K562 (cell line): ENCODE measurements around the gene FSCN2. TPM values are rescaled to one million over a fixed set of nuclear protein-coding genes. Genes with fewer than 3 reads are reported as not detected.
A peak's percentile ranks its signal among the peaks of the same experiment; 100 is the strongest.

Experiments used
- BHLHE40 ChIP-seq: IDR thresholded peaks from 2 replicates; pipeline ENCODE4 v1.6.1; 2011; ENCODE audit warnings: low read length, improper control_type of control experiment
- ELF1 ChIP-seq: fragments of 200-800 bp; sonication (Bioruptor generic); IDR thresholded peaks from 2 replicates; pipeline ENCODE4 v1.6.1; 2016; ENCODE audit warnings: missing genetic modification characterization, missing compliant biosample characterization
- EP300 ChIP-seq: IDR thresholded peaks from 2 replicates; pipeline ENCODE4 v1.6.1; 2012; ENCODE audit warnings: low read length, improper control_type of control experiment
- FIP1L1 ChIP-seq: fragments of 200-400 bp; formaldehyde crosslinking; IDR thresholded peaks from 2 replicates; pipeline ENCODE4 v1.6.1; 2018; ENCODE audit warnings: mild to moderate bottlenecking, low read depth, low read length; ENCODE audit not compliant: poor library complexity, severe bottlenecking
- KHSRP ChIP-seq: fragments of 450-650 bp; IDR thresholded peaks from 2 replicates; pipeline ENCODE4 v1.6.1; 2017
- MAFF ChIP-seq: IDR thresholded peaks from 2 replicates; pipeline ENCODE4 v1.6.1; 2012; ENCODE audit warnings: low read length, improper control_type of control experiment
- MXI1 ChIP-seq: IDR thresholded peaks from 2 replicates; pipeline ENCODE4 v1.6.1; 2011; ENCODE audit warnings: low read depth, mild to moderate bottlenecking, improper control_type of control experiment, low read length
- PHF8 ChIP-seq: fragments of 200-600 bp; sonication (generic); IDR thresholded peaks from 2 replicates; pipeline ENCODE4 v1.6.1; 2012; ENCODE audit warnings: mixed run types, mild to moderate bottlenecking, inconsistent platforms, low read length, moderate library complexity, borderline replicate concordance
- RBM14 ChIP-seq: fragments of 200-400 bp; formaldehyde crosslinking; IDR thresholded peaks from 2 replicates; pipeline ENCODE4 v1.6.1; 2018; ENCODE audit warnings: low read depth, mild to moderate bottlenecking, low read length, moderate library complexity, borderline replicate concordance; ENCODE audit not compliant: insufficient read depth
- SMAD3 ChIP-seq: fragments of 450-650 bp; formaldehyde crosslinking; conservative IDR thresholded peaks from 2 replicates; pipeline ENCODE4 v1.4.0; 2020; ENCODE audit warnings: mild to moderate bottlenecking
- SMAD4 ChIP-seq: fragments of 250-450 bp; sonication (Bioruptor Pico); conservative IDR thresholded peaks from 2 replicates; pipeline ENCODE4 v1.8.0; 2021; ENCODE audit warnings: inconsistent platforms, mild to moderate bottlenecking, moderate library complexity
- TAF9B ChIP-seq: fragments of 450-650 bp; IDR thresholded peaks from 2 replicates; pipeline ENCODE4 v1.6.1; 2018; ENCODE audit warnings: mild to moderate bottlenecking; ENCODE audit not compliant: partially characterized antibody
- TEAD4 ChIP-seq, 2 experiments: sonication (generic) in 1 of 2; formaldehyde crosslinking in 1 of 2; IDR thresholded peaks; 2 replicates each; pipeline versions ENCODE4 v1.6.1 to v1.8.0; 2012 to 2022; ENCODE audit warnings: borderline replicate concordance in 1 of 2, inconsistent platforms in 1 of 2, low read length in 1 of 2, mild to moderate bottlenecking in 1 of 2, missing genetic modification reagents in 1 of 2
- TRIM28 ChIP-seq: fragments of 450-650 bp; IDR thresholded peaks from 2 replicates; pipeline ENCODE4 v1.6.1; 2017
- ZNF324 ChIP-seq: fragments of 250-450 bp; sonication (Bioruptor Pico); IDR thresholded peaks from 2 replicates; pipeline ENCODE4 v1.4.0; 2020; ENCODE audit warnings: mild to moderate bottlenecking
- ZNF354B ChIP-seq: fragments of 250-450 bp; sonication (Bioruptor Pico); IDR thresholded peaks from 2 replicates; pipeline ENCODE4 v1.4.0; 2020
- ZNF41 ChIP-seq: fragments of 250-450 bp; sonication (Bioruptor Pico); conservative IDR thresholded peaks from 2 replicates; pipeline ENCODE4 v1.4.0; 2020; ENCODE audit warnings: mild to moderate bottlenecking
- ZNF76 ChIP-seq: fragments of 250-450 bp; sonication (Bioruptor Pico); IDR thresholded peaks from 2 replicates; pipeline ENCODE4 v1.4.0; 2020; ENCODE audit warnings: mild to moderate bottlenecking, moderate library complexity, borderline replicate concordance
- ZNF764 ChIP-seq: fragments of 250-450 bp; sonication (Bioruptor Pico); IDR thresholded peaks from 2 replicates; pipeline ENCODE4 v1.4.0; 2020; ENCODE audit warnings: low read depth, mild to moderate bottlenecking, moderate library complexity
- polyA plus RNA-seq, 8 experiments: library from polyadenylated mRNA; depleted of rRNA in 4 of 8; stranded (reverse) in 5 of 8; unstranded in 3 of 8; fragments of >200 nt; fragmentation: Nextera tagmentation in 2 of 8; fragmentation: Illumina TruSeq in 1 of 8; extraction: Ambion mirVana in 2 of 8; extraction: Trizol in 1 of 8; gene quantifications; 2 replicates each; pipeline versions ENCODE4 v1.2.1 to v1.2.3, GENCODE V29; 2011 to 2014; ENCODE audit warnings: inconsistent platforms in 1 of 8, missing spikeins in 1 of 8
- total RNA-seq, 7 experiments: library from RNA; depleted of rRNA in 6 of 7; stranded (reverse); fragments of >200 nt in 6 of 7; fragmentation: Illumina TruSeq in 2 of 7; extraction: Trizol in 2 of 7; gene quantifications; 2 replicates each; pipeline versions ENCODE4 v1.2.1 to v1.2.3, GENCODE V29; 2011 to 2021; ENCODE audit warnings: low replicate concordance in 1 of 7
- TF ChIP-seq, protein P1 (sequence below): fragments of 250-450 bp; sonication (Bioruptor Pico); IDR thresholded peaks from 2 replicates; pipeline ENCODE4 v1.4.0; 2020; ENCODE audit warnings: mild to moderate bottlenecking, moderate library complexity
- TF ChIP-seq, protein P2 (sequence below), 2 experiments: IDR thresholded peaks; 2 replicates each; pipeline ENCODE4 v1.6.1; 2011; ENCODE audit warnings: borderline replicate concordance in 1 of 2, control low read depth in 1 of 2, low read depth in 1 of 2, low read length in 1 of 2, mild to moderate bottlenecking in 1 of 2, mixed read lengths in 1 of 2, moderate library complexity in 1 of 2; ENCODE audit not compliant: insufficient read depth in 1 of 2, insufficient read length in 1 of 2, poor library complexity in 1 of 2, severe bottlenecking in 1 of 2; ENCODE audit errors: extremely low read depth in 1 of 2

Gene FSCN2
- total and polyA plus RNA-seq, 9 of the 15 experiments (the other 6 are each of a cell fraction or from before 2014, with no cell fraction given) = 0.08 TPM; not detected in 8

DNA sequence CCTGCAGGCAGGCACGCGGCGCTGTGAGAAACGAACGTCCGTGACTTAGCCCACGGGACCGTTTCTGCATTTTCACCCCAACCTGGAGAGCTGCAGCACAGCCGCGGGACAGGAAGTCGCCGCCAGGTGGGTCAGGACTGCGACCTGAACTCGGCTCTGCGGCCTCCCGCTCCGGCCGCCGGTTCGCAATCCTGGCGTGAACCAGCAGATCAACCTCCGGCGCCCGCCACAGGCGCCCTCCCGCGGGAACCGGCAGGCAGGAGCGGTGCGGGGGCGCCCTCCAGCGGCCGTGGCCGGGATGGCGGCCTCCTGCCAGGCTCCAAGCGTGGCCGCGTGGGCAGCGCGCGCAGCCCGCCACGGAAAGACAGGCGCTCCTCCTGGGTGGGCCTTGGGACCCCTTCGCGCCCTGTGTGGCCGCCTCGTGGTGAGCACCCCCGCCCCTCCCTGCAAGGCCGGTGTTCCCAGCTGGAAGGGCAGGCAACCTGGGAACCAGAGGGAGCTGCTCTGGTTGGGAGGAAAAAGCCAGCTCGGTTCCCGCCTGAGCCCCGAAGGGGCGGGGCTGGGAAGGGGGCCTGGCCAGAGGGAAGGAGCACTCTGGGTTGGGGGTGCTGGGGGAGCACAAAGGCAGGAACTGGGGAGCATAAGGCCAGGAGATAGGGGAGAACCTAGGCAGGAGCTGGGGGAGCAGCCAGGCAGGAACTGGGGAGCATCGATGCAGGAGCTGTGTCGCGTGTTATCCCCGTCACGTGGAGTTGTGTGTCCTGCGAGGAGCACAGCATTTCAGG, 43.8 kb upstream of the FSCN2 start (continued):
- TF ChIP-seq EP300 (no peak; the same call in 1 of the 2 replicates), ZNF354B (CRISPR knock-in tag) (no peak), KHSRP (no peak), TRIM28 (no peak), MXI1 (no peak), RBM14 (no peak), ZNF41 (CRISPR knock-in tag) (no peak), MAFF (no peak), SMAD4 (CRISPR knock-in tag) (peak; percentile 82), ZNF76 (CRISPR knock-in tag) (0 out of 2 replicates have a peak, but pooled peaks have one; percentile 59), ZNF324 (no peak), FIP1L1 (peak; percentile 95), ZNF764 (CRISPR knock-in tag) (0 out of 2 replicates have a peak, but pooled peaks have one; percentile 43), PHF8 (peak; percentile 64; the same call in 1 of the 2 replicates), BHLHE40 (peak; percentile 45), TAF9B (no peak), SMAD3 (no peak), ELF1 (tag) (0 out of 2 replicates have a peak, but pooled peaks have one; percentile 50), TEAD4 (IDR thresholded peaks at IDR 0.05; ENCODE audit: low read length) (no peak), TEAD4 (CRISPR knock-in tag; IDR thresholded peaks at IDR 0.05; ENCODE audit: borderline replicate concordance) (no peak)
- TF ChIP-seq, protein P1, sequence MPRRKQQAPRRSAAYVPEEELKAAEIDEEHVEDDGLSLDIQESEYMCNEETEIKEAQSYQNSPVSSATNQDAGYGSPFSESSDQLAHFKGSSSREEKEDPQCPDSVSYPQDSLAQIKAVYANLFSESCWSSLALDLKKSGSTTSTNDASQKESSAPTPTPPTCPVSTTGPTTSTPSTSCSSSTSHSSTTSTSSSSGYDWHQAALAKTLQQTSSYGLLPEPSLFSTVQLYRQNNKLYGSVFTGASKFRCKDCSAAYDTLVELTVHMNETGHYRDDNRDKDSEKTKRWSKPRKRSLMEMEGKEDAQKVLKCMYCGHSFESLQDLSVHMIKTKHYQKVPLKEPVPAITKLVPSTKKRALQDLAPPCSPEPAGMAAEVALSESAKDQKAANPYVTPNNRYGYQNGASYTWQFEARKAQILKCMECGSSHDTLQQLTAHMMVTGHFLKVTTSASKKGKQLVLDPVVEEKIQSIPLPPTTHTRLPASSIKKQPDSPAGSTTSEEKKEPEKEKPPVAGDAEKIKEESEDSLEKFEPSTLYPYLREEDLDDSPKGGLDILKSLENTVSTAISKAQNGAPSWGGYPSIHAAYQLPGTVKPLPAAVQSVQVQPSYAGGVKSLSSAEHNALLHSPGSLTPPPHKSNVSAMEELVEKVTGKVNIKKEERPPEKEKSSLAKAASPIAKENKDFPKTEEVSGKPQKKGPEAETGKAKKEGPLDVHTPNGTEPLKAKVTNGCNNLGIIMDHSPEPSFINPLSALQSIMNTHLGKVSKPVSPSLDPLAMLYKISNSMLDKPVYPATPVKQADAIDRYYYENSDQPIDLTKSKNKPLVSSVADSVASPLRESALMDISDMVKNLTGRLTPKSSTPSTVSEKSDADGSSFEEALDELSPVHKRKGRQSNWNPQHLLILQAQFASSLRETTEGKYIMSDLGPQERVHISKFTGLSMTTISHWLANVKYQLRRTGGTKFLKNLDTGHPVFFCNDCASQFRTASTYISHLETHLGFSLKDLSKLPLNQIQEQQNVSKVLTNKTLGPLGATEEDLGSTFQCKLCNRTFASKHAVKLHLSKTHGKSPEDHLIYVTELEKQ (CRISPR knock-in tag) = no peak
- TF ChIP-seq, protein P2, sequence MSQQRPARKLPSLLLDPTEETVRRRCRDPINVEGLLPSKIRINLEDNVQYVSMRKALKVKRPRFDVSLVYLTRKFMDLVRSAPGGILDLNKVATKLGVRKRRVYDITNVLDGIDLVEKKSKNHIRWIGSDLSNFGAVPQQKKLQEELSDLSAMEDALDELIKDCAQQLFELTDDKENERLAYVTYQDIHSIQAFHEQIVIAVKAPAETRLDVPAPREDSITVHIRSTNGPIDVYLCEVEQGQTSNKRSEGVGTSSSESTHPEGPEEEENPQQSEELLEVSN (IDR thresholded peaks at IDR 0.05; ENCODE audit: borderline replicate concordance in 1 of 2, extremely low read depth in 1 of 2, insufficient read depth in 1 of 2, insufficient read length in 1 of 2, low read depth in 1 of 2, low read length in 1 of 2, poor library complexity in 1 of 2, severe bottlenecking in 1 of 2) = peak; percentile 71 to 94
